Stomach smooth muscle (tissue), 2 donors: ENCODE results near the gene ADH5.
"Not testable (repeated sequence)": the region's sequence is repeated elsewhere in the genome, so short reads cannot be mapped to it uniquely, and the experiment has no call there.

Experiments
- H3K27ac ChIP-seq: one replicate; pipeline ENCODE4 v1.7.0; 2013; ENCODE audit warnings: mild to moderate bottlenecking, low read length, inconsistent platforms
- H3K27me3 ChIP-seq, 2 donors: one replicate each; pipeline ENCODE4 v1.7.0; 2013; ENCODE audit warnings: low read length in 2 of 2; ENCODE audit not compliant: insufficient read depth in 2 of 2, control insufficient read depth in 1 of 2
- H3K36me3 ChIP-seq, 2 donors: one replicate each; pipeline ENCODE4 v1.7.0; 2013; ENCODE audit warnings: low read length in 2 of 2; ENCODE audit not compliant: control insufficient read depth in 2 of 2, insufficient read depth in 2 of 2
- H3K4me1 ChIP-seq: one replicate; pipeline ENCODE4 v1.7.0; 2013; ENCODE audit warnings: low read length; ENCODE audit not compliant: control insufficient read depth, insufficient read depth
- H3K4me3 ChIP-seq, 2 donors: one replicate each; pipeline ENCODE4 v1.7.0; 2013; ENCODE audit warnings: low read length in 2 of 2
- H3K9ac ChIP-seq, 2 donors: one replicate each; pipeline ENCODE4 v1.7.0; 2013; ENCODE audit warnings: low read length in 2 of 2, mild to moderate bottlenecking in 1 of 2
- H3K9me3 ChIP-seq, 2 donors: one replicate each; pipeline ENCODE4 v1.7.0; 2013; ENCODE audit warnings: low read length in 2 of 2; ENCODE audit not compliant: control insufficient read depth in 2 of 2
- donor health status: healthy.
- donor health status: Pancreatic carcinoma.

Gene ADH5

GRCh38 chr4:99109286-99109685 lies 20.7 kb upstream of the ADH5 start:
- H3K36me3 ChIP-seq, H3K9ac ChIP-seq, H3K9me3 ChIP-seq: not testable (repeated sequence)

DNA sequence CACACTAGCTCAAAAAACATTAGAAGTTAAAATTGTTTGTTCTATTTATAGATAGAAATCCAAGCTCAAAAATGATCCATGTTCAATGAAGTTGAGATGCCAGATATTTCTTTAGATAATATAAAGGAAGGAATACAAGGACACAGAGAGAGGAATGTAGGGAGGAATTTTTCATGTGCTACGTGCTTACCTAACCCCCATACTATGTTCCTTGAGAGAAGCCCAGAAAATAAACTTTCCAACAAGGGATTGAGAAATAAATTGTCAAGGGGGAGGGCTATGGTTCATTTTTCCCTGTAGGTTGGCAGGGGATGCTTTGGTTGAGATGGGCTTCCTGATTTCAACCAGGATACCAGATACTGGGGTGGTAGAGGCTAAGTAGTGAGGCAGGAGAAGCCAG lies 15.6 kb upstream of the ADH5 start:
- Histone ChIP-seq H3K4me1 (no peaks in the 10 kb centered on the region), H3K9ac (no peak overlapping the region), H3K9me3 (no peaks in the 10 kb centered on the region), H3K4me3 (no peak overlapping the region), H3K36me3 (no peaks in the 10 kb centered on the region), H3K27me3 (no peaks in the 10 kb centered on the region), H3K27ac (no peak overlapping the region)

More at GRCh38 chr4:99109286-99109685, 20.7 kb upstream of the ADH5 start:
- not testable (repeated sequence) for H3K27me3 ChIP-seq, H3K4me1 ChIP-seq, H3K4me3 ChIP-seq, H3K27ac ChIP-seq

GRCh38 chr4:99103166-99103565 lies 14.6 kb upstream of the ADH5 start:
- Histone ChIP-seq H3K36me3 (no peaks in the 10 kb centered on the region), H3K27me3 (no peaks in the 10 kb centered on the region), H3K9ac (no peak overlapping the region), H3K4me1 (no peaks in the 10 kb centered on the region), H3K9me3 (no peaks in the 10 kb centered on the region), H3K27ac (no peak overlapping the region), H3K4me3 (no peak overlapping the region)

DNA sequence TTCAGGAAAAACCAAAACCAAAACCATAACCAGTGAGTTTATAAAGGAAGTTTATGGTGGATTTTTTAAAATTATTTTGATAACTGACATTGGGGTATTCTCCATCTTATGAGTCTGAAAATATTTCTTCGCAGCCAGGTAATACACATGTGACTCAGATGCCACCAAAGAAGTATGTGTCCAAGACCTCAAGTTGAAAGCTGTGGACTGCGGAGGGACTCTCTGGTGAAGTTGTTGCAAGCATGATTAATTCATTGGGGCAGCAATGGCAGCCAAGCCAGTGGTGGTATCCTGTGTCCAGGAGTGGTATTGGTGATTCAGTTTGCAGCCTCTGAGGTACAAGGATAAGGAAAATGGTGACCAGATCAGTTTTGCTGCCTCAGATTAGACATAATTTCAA lies 14.0 kb upstream of the ADH5 start:
- no peaks in the 10 kb centered on the region for H3K4me1 ChIP-seq

GRCh38 chr4:99100876-99101275 lies 12.3 kb upstream of the ADH5 start:
- Histone ChIP-seq H3K27ac (no peak overlapping the region), H3K36me3 (no peaks in the 10 kb centered on the region), H3K4me3 (no peak overlapping the region), H3K9me3 (no peaks in the 10 kb centered on the region), H3K27me3 (no peaks in the 10 kb centered on the region), H3K9ac (no peak overlapping the region), H3K4me1 (no peaks in the 10 kb centered on the region)

More for the DNA sequence above, 14.0 kb upstream of the ADH5 start:
- Histone ChIP-seq H3K36me3 (no peaks in the 10 kb centered on the region), H3K27ac (no peak overlapping the region), H3K9ac (no peak overlapping the region), H3K9me3 (no peaks in the 10 kb centered on the region), H3K4me3 (no peak overlapping the region), H3K27me3 (no peaks in the 10 kb centered on the region)

DNA sequence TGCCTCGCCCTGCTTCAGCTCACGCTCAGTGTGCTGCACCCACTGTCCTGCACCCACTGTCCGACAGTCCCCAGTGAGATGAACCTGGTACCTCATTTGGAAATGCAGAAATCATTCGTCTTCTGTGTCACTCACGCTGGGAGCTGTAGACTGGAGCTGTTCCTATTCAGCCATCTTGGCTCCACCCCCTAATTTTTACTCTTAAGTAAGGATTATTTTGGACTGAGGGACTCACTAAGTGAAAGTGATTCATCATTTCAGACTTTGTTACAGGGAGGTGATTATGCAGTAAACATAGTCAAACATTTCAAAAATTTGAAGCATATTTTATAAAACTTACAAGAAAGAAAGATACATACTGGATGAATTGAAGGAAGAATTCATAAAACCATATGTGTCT lies 11.2 kb upstream of the ADH5 start:
- not testable (repeated sequence) for H3K27ac ChIP-seq, H3K9ac ChIP-seq, H3K4me1 ChIP-seq, H3K27me3 ChIP-seq, H3K36me3 ChIP-seq, H3K4me3 ChIP-seq, H3K9me3 ChIP-seq

DNA sequence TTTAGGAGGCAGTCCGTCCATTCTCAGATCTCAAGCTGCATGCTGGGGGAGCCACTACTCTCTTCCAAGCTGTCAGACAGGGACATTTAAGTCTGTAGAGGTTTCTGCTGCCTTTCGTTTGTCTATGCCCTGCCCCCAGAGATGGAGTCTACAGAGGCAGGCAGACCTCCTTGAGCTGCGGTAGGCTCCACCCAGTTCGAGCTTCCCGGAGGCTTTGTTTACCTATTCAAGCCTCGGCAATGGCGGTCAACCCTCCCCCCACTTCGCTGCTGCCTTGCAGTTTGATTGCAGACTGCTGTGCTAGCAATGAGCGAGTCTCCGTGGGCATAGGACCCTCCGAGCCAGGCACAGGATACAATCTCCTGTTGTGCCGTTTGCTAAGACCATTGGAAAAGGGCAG lies 10.7 kb upstream of the ADH5 start:
- H3K9ac ChIP-seq = no peak overlapping the region
- no peaks in the 10 kb centered on the region for H3K4me1 ChIP-seq
- no peak overlapping the region for H3K27ac ChIP-seq
- H3K36me3 ChIP-seq = no peaks in the 10 kb centered on the region
- H3K4me3 ChIP-seq = no peak overlapping the region
- H3K27me3 ChIP-seq = no peaks in the 10 kb centered on the region
- H3K9me3 ChIP-seq = no peaks in the 10 kb centered on the region

GRCh38 chr4:99091841-99092240 lies 3.3 kb upstream of the ADH5 start:
- H3K36me3 ChIP-seq, H3K4me3 ChIP-seq, H3K9ac ChIP-seq, H3K27ac ChIP-seq, H3K9me3 ChIP-seq, H3K27me3 ChIP-seq, H3K4me1 ChIP-seq: not testable (repeated sequence)

GRCh38 chr4:99091216-99091575 lies 2.6 kb upstream of the ADH5 start:
- Histone ChIP-seq H3K9me3 (no peaks in the 10 kb centered on the region), H3K36me3 (no peaks in the 10 kb centered on the region), H3K9ac (no peak overlapping the region), H3K4me3 (peak overlapping the region in 1 of 2 donors; percentile 27), H3K4me1 (peaks cover 6% of the 10 kb centered on the region), H3K27me3 (no peaks in the 10 kb centered on the region), H3K27ac (no peak overlapping the region)

GRCh38 chr4:99090481-99091215 lies 2.1 kb upstream of the ADH5 start:
- H3K4me1 ChIP-seq = peaks cover 6% of the 10 kb centered on the region
- H3K4me3 ChIP-seq = peak overlapping the region; percentile 27 to 88
- no peaks in the 10 kb centered on the region for H3K36me3 ChIP-seq
- H3K9ac ChIP-seq = no peak overlapping the region
- H3K27ac ChIP-seq = no peak overlapping the region
- H3K9me3 ChIP-seq = no peaks in the 10 kb centered on the region
- H3K27me3 ChIP-seq = no peaks in the 10 kb centered on the region

- Histone ChIP-seq H3K36me3 (peaks cover 11 to 12% of the 10 kb centered on the region in 2 donors), H3K4me3 (peak overlapping the region; percentile 80 to 88), H3K9me3 (no peaks in the 10 kb centered on the region), H3K27me3 (no peaks in the 10 kb centered on the region), H3K9ac (peak overlapping the region; percentile 86 to 94), H3K27ac (peak overlapping the region; percentile 87), H3K4me1 (peaks cover 8% of the 10 kb centered on the region)
Measured at GRCh38 chr4:99088023-99088449, 552 bp downstream of the ADH5 start.
